Stomach (tissue), 4 donors: ENCODE results near the gene ADM5.

Source experiments
- EP300 ChIP-seq: sonication (generic); formaldehyde crosslinking; IDR thresholded peaks from one replicate; pipeline ENCODE4 v1.6.1; 2017; ENCODE audit warnings: antibody characterized with exemption
- POLR2A ChIP-seq, 4 donors: fragments of 450-650 bp; IDR thresholded peaks; one replicate each; pipeline ENCODE4 v1.6.1; 2016; ENCODE audit warnings: antibody characterized with exemption in 4 of 4, control low read depth in 2 of 4, mild to moderate bottlenecking in 1 of 4, moderate library complexity in 1 of 4
- POLR2AphosphoS5 ChIP-seq, 3 donors: sonication (generic); formaldehyde crosslinking; IDR thresholded peaks; one replicate each; pipeline ENCODE4 v1.6.1; 2016; ENCODE audit warnings: antibody characterized with exemption in 3 of 3
- TF ChIP-seq, protein P1 (sequence below), 7 experiments: fragments of 450-650 bp in 4 of 7; fragments of 200-600 bp in 3 of 7; sonication (generic) in 3 of 7; IDR thresholded peaks; one replicate each; pipeline ENCODE4 v1.5.1; 2016 to 2019; ENCODE audit warnings: antibody characterized with exemption in 7 of 7, control low read depth in 2 of 7, mild to moderate bottlenecking in 1 of 7

GRCh38 chr19:49651820-49652550, 37.4 kb upstream of the ADM5 start:
- TF ChIP-seq, protein P1, sequence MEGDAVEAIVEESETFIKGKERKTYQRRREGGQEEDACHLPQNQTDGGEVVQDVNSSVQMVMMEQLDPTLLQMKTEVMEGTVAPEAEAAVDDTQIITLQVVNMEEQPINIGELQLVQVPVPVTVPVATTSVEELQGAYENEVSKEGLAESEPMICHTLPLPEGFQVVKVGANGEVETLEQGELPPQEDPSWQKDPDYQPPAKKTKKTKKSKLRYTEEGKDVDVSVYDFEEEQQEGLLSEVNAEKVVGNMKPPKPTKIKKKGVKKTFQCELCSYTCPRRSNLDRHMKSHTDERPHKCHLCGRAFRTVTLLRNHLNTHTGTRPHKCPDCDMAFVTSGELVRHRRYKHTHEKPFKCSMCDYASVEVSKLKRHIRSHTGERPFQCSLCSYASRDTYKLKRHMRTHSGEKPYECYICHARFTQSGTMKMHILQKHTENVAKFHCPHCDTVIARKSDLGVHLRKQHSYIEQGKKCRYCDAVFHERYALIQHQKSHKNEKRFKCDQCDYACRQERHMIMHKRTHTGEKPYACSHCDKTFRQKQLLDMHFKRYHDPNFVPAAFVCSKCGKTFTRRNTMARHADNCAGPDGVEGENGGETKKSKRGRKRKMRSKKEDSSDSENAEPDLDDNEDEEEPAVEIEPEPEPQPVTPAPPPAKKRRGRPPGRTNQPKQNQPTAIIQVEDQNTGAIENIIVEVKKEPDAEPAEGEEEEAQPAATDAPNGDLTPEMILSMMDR (IDR thresholded peaks at IDR 0.05), result no peak
- TF ChIP-seq POLR2A (IDR thresholded peaks at IDR 0.05), result no peak
- no peak for TF ChIP-seq POLR2AphosphoS5 (IDR thresholded peaks at IDR 0.05)
- TF ChIP-seq EP300, result no peak
